OCI-M2 (cell line): ENCODE results near the gene DISP2.

Experiments used
- DNase-seq: peaks from one replicate; lab custom pipeline; 2025; ENCODE audit not compliant: unreplicated experiment; lab: John Stamatoyannopoulos, UW

The DISP2 gene

GRCh38 chr15:40361640-40362039 lies 3.6 kb downstream of the DISP2 start:
- no peak for DNase-seq

DNA sequence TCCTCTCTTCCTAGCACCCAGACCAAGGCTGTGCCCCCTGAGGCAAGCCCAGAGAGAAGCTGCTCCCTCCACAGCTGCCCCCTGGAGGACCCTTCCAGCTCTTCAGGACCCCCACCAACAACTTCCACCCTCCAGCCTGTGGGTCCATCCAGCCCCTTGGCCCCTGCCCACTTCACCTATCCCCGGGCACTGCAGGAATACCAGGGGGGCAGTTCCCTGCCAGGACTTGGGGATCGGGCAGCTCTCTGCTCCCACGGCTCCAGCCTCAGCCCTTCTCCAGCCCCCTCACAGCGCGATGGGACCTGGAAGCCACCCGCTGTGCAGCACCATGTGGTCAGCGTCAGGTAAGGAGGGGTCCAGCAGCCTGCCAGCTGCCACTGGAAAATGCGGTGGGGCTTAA lies 5.6 kb downstream of the DISP2 start:
- no peak for DNase-seq

- DNase-seq = no peak
Observed at GRCh38 chr15:40364251-40364650, 6.2 kb downstream of the DISP2 start.

DNA sequence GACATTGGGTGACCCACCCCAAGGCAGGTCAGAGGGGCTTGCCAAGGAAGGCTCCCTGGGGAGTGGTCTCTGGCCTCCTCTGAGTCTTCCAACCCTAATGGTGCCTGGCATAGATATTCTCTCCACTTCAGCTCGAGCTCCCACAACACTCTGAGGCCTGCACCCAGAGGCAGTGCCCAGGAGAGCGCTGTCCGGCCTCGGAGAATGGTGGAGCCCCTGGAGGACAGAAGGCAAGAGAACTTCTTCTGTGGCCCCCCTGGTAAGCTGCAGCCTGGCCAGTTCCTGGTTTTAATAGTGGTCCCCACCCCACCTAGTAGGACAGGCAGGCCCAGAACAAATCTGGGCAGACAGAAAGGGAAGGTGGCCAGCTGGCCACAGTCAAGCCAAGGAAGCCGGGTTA lies 7.0 kb downstream of the DISP2 start:
- no peak for DNase-seq

GRCh38 chr15:40365624-40366456 lies 7.8 kb downstream of the DISP2 start:
- no peak for DNase-seq

- DNase-seq = no peak
Observed at GRCh38 chr15:40366457-40367370, 8.7 kb downstream of the DISP2 start.

DNA sequence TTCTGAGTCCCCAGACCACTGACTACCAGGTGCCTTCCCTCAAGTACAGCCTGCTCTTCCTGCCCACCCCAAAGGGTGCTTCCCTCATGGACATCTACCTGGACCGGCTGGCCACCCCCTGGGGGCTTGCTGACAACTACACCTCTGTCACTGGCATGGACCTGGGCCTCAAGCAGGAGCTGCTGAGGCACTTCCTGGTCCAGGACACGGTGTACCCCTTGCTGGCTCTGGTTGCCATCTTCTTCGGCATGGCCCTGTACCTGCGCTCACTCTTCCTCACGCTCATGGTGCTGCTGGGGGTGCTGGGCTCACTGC lies 9.3 kb downstream of the DISP2 start:
- no peak for DNase-seq

GRCh38 chr15:40367686-40368611 lies 9.9 kb downstream of the DISP2 start:
- no peak for DNase-seq

DNA sequence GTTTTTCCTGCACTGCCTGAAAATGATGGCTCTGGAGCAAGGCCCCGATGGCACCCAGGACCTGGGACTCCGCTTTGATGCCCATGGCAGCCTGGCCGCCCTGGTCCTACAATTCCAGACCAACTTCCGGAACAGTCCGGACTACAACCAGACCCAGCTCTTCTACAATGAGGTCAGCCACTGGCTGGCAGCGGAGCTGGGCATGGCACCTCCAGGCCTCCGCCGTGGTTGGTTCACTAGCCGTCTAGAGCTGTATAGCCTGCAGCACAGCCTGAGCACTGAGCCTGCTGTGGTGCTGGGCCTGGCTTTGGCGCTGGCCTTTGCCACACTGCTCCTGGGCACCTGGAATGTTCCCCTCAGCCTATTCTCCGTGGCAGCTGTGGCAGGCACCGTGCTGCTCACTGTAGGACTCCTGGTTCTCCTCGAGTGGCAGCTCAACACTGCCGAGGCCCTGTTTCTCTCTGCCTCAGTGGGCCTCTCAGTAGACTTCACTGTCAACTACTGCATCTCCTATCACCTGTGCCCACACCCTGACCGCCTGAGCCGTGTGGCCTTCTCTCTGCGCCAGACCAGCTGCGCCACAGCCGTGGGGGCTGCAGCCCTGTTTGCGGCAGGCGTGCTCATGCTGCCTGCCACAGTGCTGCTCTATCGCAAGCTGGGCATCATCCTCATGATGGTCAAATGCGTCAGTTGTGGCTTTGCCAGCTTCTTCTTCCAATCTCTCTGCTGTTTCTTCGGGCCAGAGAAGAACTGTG lies 10.9 kb downstream of the DISP2 start:
- no peak for DNase-seq

GRCh38 chr15:40369474-40369869 lies 11.5 kb downstream of the DISP2 start:
- DNase-seq = no peak

GRCh38 chr15:40369971-40370370 lies 12.0 kb downstream of the DISP2 start:
- no peak for DNase-seq

GRCh38 chr15:40372981-40373380 lies 15.0 kb downstream of the DISP2 start:
- no peak for DNase-seq

GRCh38 chr15:40377606-40378005 lies 19.6 kb downstream of the DISP2 start:
- no peak for DNase-seq

DNA sequence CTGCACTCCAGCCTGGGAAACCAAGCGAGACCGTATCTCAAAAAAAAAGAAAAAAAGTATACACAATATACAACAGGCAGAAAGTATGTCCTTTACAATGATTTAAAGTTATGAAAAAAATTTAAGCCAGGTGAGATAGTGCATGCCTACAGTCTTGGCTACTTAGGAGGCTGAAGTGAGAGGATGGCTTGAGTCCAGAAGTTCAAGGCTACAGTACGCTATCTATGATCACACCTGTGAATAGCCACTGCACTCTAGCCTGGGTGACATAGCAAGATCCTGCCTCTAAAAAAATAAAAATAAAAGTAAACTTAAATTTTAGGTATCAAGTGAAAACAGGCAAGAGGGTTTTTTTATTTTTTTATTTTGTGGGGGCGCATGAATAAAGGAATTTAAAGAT lies 21.4 kb downstream of the DISP2 start:
- no peak for DNase-seq

DNA sequence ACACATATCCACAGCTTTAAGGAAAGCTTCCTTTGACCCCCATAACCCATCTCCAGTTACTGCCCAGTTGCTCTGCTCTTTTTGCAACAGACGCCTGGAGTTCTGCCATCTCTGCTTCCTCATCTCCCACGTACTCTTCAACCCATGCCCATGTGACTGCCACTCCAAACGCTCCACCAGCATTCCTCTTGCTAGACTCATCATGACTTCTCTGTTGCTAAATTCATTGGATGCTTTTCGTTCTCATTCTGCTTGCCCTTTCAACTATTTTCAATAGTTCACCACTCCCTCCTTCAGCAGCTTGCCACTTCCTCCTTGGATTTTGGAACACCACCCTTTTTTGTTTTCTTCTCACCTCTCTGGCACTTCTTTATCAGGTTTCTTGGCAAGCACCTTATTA lies 21.8 kb downstream of the DISP2 start:
- DNase-seq = no peak

DNA sequence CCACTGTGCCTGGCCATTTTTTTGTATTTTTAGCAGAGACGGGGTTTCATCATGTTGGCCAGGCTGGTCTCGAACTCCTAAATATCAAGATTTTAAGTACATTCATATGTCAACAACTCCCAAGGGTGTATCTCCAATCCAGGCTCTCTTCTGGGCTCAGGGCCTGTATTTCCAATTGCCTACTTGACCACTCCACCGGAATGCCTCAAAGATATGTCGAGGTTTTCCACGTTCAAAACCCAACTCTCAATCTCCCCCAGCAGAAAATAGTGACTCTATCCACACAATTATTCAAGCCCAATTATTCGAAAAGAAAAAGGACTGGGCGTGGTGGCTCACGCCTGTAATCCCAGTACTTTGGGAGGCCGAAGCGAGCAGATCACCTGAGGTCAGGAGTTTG lies 22.6 kb downstream of the DISP2 start:
- DNase-seq = no peak

GRCh38 chr15:40381818-40382529 lies 24.0 kb downstream of the DISP2 start:
- no peak for DNase-seq

GRCh38 chr15:40382580-40383456 lies 24.8 kb downstream of the DISP2 start, which contains the start of gene KNSTRN:
Gene KNSTRN (plus strand): TSS chr15:40382721. CDS start chr15:40382836, 115 bp downstream.
- DNase-seq = peak; percentile 77

DNA sequence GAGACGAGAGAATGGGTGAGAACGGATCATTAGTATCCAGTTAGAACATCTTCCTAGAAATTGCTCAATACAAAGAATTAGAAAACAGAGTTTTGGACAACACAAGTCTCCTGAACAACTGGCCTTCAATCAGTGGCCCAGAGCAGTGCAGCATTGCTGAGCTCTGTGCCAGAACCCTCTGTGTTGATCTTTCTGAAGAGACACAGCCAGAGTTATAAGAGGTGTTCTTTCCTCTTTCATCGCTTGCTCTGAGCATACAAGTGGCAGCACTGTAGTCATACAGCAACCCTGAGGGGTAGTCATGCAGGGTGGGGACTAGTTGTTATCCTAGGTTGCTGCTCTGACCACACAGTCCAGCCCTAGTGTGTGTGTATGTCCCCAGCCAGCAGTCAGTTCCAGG lies 28.5 kb downstream of the DISP2 start:
- no peak for DNase-seq
